Keratinocyte (primary cell): ENCODE data around the gene TMEM178A. TPM values are rescaled to one million over a fixed set of nuclear protein-coding genes. Genes with fewer than 3 reads are reported as not detected.

Experiments
- DNase-seq: peaks from one replicate; pipeline ENCODE4 v3.0.0-alpha.2; 2011; ENCODE audit warnings: low read depth, missing footprints, low spot score
- FAIRE-seq: peaks from 2 replicates; lab custom pipeline; 2011; peaks lifted over from hg19 to GRCh38; lab: Jason Lieb, UNC
- H2AFZ ChIP-seq: 2 replicates; pipeline ENCODE4 v1.6.0; 2012; ENCODE audit warnings: low read length, control low read depth, inconsistent platforms; ENCODE audit not compliant: control insufficient read depth
- H3K27ac ChIP-seq: 2 replicates; pipeline ENCODE4 v1.5.1; 2011; ENCODE audit warnings: low read length; ENCODE audit not compliant: control insufficient read depth, insufficient read depth
- H3K27me3 ChIP-seq: 3 replicates; pipeline ENCODE4 v1.6.0; 2011; ENCODE audit warnings: low read length; ENCODE audit not compliant: control insufficient read depth, insufficient read depth; ENCODE audit errors: extremely low read depth
- H3K36me3 ChIP-seq, 2 experiments: 2 replicates in 1 of 2; 3 replicates in 1 of 2; pipeline ENCODE4 v1.5.1; 2011; ENCODE audit warnings: low read length in 2 of 2, mild to moderate bottlenecking in 1 of 2; ENCODE audit not compliant: control insufficient read depth in 2 of 2, insufficient read depth in 2 of 2; ENCODE audit errors: extremely low read depth in 1 of 2
- H3K4me1 ChIP-seq: 3 replicates; pipeline ENCODE4 v1.5.1; 2011; ENCODE audit warnings: low read length; ENCODE audit not compliant: control insufficient read depth, insufficient read depth; ENCODE audit errors: extremely low read depth
- H3K4me2 ChIP-seq: 3 replicates; pipeline ENCODE4 v1.6.0; 2011; ENCODE audit warnings: low read depth, low read length; ENCODE audit not compliant: control insufficient read depth, insufficient read depth; ENCODE audit errors: extremely low read depth
- H3K4me3 ChIP-seq, 3 experiments: fragments of 200-600 bp in 1 of 3; sonication (generic) in 1 of 3; 2 replicates in 2 of 3; 3 replicates in 1 of 3; pipeline ENCODE4 v1.5.1; 2011 to 2016; ENCODE audit warnings: low read length in 3 of 3, mild to moderate bottlenecking in 3 of 3, control low read depth in 2 of 3, inconsistent platforms in 1 of 3, low read depth in 1 of 3, mixed read lengths in 1 of 3, mixed run types in 1 of 3, moderate library complexity in 1 of 3; ENCODE audit not compliant: control insufficient read depth in 2 of 3, insufficient read depth in 2 of 3; ENCODE audit errors: extremely low read depth in 1 of 3
- H3K79me2 ChIP-seq: 2 replicates; pipeline ENCODE4 v1.6.0; 2012; ENCODE audit warnings: low read length; ENCODE audit not compliant: control insufficient read depth, insufficient read depth
- H3K9ac ChIP-seq: 3 replicates; pipeline ENCODE4 v1.6.0; 2011; ENCODE audit warnings: low read length; ENCODE audit not compliant: control insufficient read depth, insufficient read depth; ENCODE audit errors: extremely low read depth
- H3K9me1 ChIP-seq: 3 replicates; pipeline ENCODE4 v1.6.0; 2011; ENCODE audit warnings: low read length; ENCODE audit not compliant: control insufficient read depth, insufficient read depth; ENCODE audit errors: extremely low read depth
- H3K9me3 ChIP-seq: 2 replicates; pipeline ENCODE4 v1.5.1; 2012; ENCODE audit warnings: low read depth, low read length; ENCODE audit not compliant: control insufficient read depth
- H4K20me1 ChIP-seq: 3 replicates; pipeline ENCODE4 v1.6.0; 2011; ENCODE audit warnings: low read length; ENCODE audit not compliant: control insufficient read depth, insufficient read depth; ENCODE audit errors: extremely low read depth
- EZH2 ChIP-seq: IDR thresholded peaks from one replicate; pipeline ENCODE4 v1.6.1; 2012; ENCODE audit warnings: inconsistent platforms, mild to moderate bottlenecking, low read length, moderate library complexity
- dilution Hi-C: fragments of 300-500 bp; cut with MboI; formaldehyde crosslinking; loops from one replicate; pipeline ENCODE4 v1.7.0; 2020; ENCODE audit warnings: low sequenced_read_pairs; ENCODE audit not compliant: extremely low pct_ligation_motif_present
- polyA plus RNA-seq, 5 experiments: library from polyadenylated mRNA; depleted of rRNA in 3 of 5; stranded (reverse) in 3 of 5; stranded (forward) in 1 of 5; unstranded in 1 of 5; fragments of >200 nt; gene quantifications; 1 replicate in 1 of 5; 2 replicates in 3 of 5; 3 replicates in 1 of 5; pipeline versions ENCODE4 v1.2.1 to v1.2.3, GENCODE V29; 2011 to 2012; ENCODE audit warnings: missing spikeins in 2 of 5, low read depth in 1 of 5, low replicate concordance in 1 of 5
- TF ChIP-seq, protein P1 (sequence below), 3 experiments: IDR thresholded peaks in 1 of 3; conservative IDR thresholded peaks in 1 of 3; optimal IDR thresholded peaks in 1 of 3; 2 replicates in 2 of 3; 3 replicates in 1 of 3; pipeline versions ENCODE3 to v1.5.1; 2011; ENCODE audit warnings: low read length in 3 of 3, mild to moderate bottlenecking in 3 of 3, moderate library complexity in 2 of 3, control low read depth in 1 of 3, inconsistent platforms in 1 of 3; ENCODE audit not compliant: insufficient read depth in 2 of 3; ENCODE audit errors: extremely low read depth in 1 of 3

The TMEM178A gene
- polyA plus RNA-seq, 1 donor (not counting 4 experiments of a cell fraction or from before 2014, with no cell fraction given) = 0.07 TPM

DNA sequence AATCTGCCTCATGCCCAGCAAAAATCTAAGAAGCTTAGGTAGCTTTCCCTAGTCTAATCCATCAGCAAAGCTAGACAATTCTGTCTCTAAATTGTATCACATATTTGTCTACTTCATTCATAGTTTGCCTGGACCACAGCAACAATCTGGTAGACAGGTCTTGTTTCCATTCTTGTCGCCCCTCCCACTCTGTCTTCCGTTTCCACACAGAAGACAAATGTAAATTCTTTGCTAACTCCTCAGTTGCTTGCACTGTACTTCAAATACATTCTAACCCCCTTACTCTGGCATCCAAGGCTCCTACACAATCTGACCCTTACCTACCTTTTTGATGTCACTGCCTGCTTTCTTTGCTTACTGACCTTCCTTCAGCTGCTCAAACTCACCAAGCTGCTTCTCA is 73.2 kb downstream of the TMEM178A start:
- Histone ChIP-seq H4K20me1 (peaks cover 2% of the 10 kb centered on the region), H3K9ac (no peak overlapping the region), H3K27ac (no peak overlapping the region), H3K79me2 (peaks cover 12% of the 10 kb centered on the region), H3K9me3 (no peaks in the 10 kb centered on the region), H3K4me3 (no peak overlapping the region), H3K4me2 (no peak overlapping the region), H3K36me3 (peaks cover 18 to 37% of the 10 kb centered on the region in 2 experiments), H3K4me1 (peaks cover 26% of the 10 kb centered on the region), H3K27me3 (no peaks in the 10 kb centered on the region), H3K9me1 (no peaks in the 10 kb centered on the region), H2AFZ (no peak overlapping the region)
- DNase-seq (no peak), FAIRE-seq (no peak)
- TF ChIP-seq EZH2 = no peak
- TF ChIP-seq, protein P1, sequence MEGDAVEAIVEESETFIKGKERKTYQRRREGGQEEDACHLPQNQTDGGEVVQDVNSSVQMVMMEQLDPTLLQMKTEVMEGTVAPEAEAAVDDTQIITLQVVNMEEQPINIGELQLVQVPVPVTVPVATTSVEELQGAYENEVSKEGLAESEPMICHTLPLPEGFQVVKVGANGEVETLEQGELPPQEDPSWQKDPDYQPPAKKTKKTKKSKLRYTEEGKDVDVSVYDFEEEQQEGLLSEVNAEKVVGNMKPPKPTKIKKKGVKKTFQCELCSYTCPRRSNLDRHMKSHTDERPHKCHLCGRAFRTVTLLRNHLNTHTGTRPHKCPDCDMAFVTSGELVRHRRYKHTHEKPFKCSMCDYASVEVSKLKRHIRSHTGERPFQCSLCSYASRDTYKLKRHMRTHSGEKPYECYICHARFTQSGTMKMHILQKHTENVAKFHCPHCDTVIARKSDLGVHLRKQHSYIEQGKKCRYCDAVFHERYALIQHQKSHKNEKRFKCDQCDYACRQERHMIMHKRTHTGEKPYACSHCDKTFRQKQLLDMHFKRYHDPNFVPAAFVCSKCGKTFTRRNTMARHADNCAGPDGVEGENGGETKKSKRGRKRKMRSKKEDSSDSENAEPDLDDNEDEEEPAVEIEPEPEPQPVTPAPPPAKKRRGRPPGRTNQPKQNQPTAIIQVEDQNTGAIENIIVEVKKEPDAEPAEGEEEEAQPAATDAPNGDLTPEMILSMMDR (optimal IDR thresholded peaks at IDR 0.05 in 1 of 3, IDR thresholded peaks at IDR 0.05 in 1 of 3, conservative IDR thresholded peaks at IDR 0.05 in 1 of 3; ENCODE audit: extremely low read depth in 1 of 3, insufficient read depth in 2 of 3, low read length in 3 of 3) = no peak
- dilution Hi-C loops = no loop called here

DNA sequence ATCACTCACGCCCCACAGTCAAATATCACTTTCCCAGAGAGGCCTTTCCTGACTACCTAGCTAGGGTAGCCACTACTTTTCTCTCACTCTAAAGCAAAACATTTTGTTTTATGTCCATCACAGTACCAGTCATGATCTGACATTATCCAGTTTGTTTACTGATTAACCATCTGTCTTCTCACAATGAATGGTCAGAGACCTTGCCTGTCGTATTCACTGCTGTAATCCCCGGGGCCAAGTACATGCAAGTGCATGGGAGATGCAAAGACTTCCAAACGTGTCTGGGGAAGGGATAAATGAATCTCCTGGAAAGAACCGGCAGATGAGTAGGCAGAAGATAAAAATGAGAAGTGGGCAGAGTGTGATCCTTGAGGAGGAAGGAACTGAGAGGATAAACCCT is 73.7 kb downstream of the TMEM178A start:
- H3K36me3 ChIP-seq = peaks cover 18 to 37% of the 10 kb centered on the region in 2 experiments
- H3K9ac ChIP-seq = no peak overlapping the region
- H3K9me1 ChIP-seq = no peaks in the 10 kb centered on the region
- peaks cover 9% of the 10 kb centered on the region for H3K79me2 ChIP-seq
- no peak overlapping the region for H3K4me2 ChIP-seq
- dilution Hi-C loops = no loop called here
- no peak for FAIRE-seq
- no peak overlapping the region for H3K4me3 ChIP-seq
- peaks cover 2% of the 10 kb centered on the region for H4K20me1 ChIP-seq
- no peak for DNase-seq
- no peaks in the 10 kb centered on the region for H3K27me3 ChIP-seq
- H2AFZ ChIP-seq = no peak overlapping the region
- TF ChIP-seq EZH2 = no peak
- TF ChIP-seq, protein P1 (optimal IDR thresholded peaks at IDR 0.05 in 1 of 3, IDR thresholded peaks at IDR 0.05 in 1 of 3, conservative IDR thresholded peaks at IDR 0.05 in 1 of 3; ENCODE audit: extremely low read depth in 1 of 3, insufficient read depth in 2 of 3, low read length in 3 of 3) = no peak
- H3K9me3 ChIP-seq = no peaks in the 10 kb centered on the region
- no peak overlapping the region for H3K27ac ChIP-seq
- peaks cover 29% of the 10 kb centered on the region for H3K4me1 ChIP-seq
